GM12864 (cell line): ENCODE measurements around the gene ADPRHL1.

Experiments
- DNase-seq: peaks from one replicate; pipeline ENCODE4 v3.0.0-alpha.2; 2011; ENCODE audit warnings: low read depth
- H3K4me3 ChIP-seq: 2 replicates; pipeline ENCODE4 v1.5.1; 2011; ENCODE audit warnings: mild to moderate bottlenecking, low read depth, low read length, control low read depth
- CTCF ChIP-seq: IDR thresholded peaks from 2 replicates; pipeline ENCODE4 v1.5.1; 2011; ENCODE audit warnings: low read depth, mild to moderate bottlenecking, moderate library complexity, low read length, control low read depth, inconsistent platforms; ENCODE audit errors: missing control alignments

ADPRHL1 gene

GRCh38 chr13:113415825-113416224 is 37.5 kb downstream of the ADPRHL1 start:
- no peak overlapping the region for H3K4me3 ChIP-seq
- no peak for TF ChIP-seq CTCF
- DNase-seq = no peak

DNA sequence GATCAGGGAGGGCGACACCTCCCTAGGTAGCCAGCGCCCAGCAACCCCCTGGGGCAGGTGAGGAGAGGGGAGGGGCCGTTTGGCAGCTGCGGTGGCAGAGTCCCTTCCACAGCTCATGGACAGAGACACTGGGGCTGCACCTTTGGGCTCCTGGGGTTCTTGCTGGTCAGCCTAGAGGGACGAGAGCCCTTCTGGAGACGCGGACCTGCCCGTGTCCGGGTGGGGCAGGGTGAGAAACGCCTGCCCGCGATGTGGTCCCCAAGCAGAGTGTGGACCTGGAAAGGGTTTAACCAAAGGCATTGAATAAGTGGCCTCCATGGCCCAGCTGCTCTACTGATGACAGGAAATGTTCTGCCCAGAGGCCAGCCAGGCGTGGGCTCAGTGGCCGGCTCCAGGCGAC is 38.3 kb downstream of the ADPRHL1 start:
- no peak overlapping the region for H3K4me3 ChIP-seq
- no peak for TF ChIP-seq CTCF
- no peak for DNase-seq

- TF ChIP-seq CTCF = no peak
These were observed 39.0 kb downstream of the ADPRHL1 start for GRCh38 chr13:113414335-113414734.

GRCh38 chr13:113413898-113414282 is 39.4 kb downstream of the ADPRHL1 start:
- TF ChIP-seq CTCF = no peak
- H3K4me3 ChIP-seq = no peak overlapping the region

More at GRCh38 chr13:113414335-113414734, 39.0 kb downstream of the ADPRHL1 start:
- H3K4me3 ChIP-seq = no peak overlapping the region
- DNase-seq = no peak

DNA sequence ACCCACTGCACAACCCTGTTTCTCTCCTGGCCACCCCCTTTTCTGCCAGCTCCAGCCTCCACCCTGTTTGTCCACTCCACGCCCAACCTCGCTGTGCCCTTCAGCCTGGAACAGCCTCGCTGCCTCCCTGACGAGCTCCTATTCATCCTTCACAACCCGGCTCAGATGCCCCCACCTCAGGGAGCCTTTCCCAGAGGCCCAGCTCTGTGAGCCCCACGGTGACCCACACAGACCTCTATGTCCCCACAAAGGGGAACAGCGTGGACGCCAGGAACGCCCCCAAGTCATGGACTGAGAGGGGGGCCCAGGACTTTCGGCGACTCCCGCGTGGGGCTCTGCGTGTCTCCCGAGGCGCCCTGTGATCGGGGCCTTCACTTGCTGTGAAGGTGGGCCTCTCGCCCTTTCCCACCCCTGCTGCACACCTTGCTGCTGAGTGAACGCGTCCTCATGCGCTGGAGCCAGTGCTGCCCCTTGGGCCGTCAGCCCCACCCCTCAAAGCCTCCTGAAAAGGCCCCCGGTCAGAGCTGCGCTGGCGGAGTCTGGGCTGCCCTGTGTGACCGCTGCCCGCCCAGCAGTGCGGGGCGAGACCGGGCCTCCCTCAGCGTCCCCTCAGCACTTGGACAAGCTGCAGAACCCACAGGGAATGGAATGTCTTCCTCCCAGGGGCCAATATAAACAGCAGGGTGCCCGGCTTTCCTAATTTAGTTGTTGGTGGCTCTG is 40.0 kb downstream of the ADPRHL1 start:
- no peak for DNase-seq
- TF ChIP-seq CTCF = no peak
- H3K4me3 ChIP-seq = no peak overlapping the region

More at GRCh38 chr13:113413898-113414282, 39.4 kb downstream of the ADPRHL1 start:
- no peak for DNase-seq

DNA sequence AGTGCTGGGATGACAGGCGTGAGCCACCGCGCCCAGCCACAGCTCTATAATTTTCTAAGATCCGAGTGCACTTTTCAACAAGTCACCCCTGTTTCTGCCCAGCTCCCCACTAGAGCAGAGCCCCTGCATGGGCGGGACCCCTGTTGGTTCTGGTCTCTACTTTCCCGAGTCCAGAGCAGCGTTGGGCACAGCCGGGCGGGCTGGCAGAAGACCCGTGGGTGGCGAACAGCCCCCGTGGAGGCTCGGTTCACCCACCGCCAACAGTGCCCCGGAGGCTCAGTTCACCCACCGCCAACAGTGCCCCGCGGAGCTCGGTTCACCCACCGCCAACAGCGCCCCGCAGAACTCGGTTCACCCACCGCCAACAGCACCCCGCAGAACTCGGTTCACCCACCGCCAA is 40.8 kb downstream of the ADPRHL1 start:
- no peak for TF ChIP-seq CTCF
- no peak for DNase-seq
- no peak overlapping the region for H3K4me3 ChIP-seq
